ENCODE results near the gene BBOX1. TPM values are rescaled to one million over a fixed set of nuclear protein-coding genes. Genes with fewer than 3 reads are reported as not detected.

Gene BBOX1
- total and polyA plus RNA-seq, 12 donors: 0.25 TPM; not detected in 11

DNA sequence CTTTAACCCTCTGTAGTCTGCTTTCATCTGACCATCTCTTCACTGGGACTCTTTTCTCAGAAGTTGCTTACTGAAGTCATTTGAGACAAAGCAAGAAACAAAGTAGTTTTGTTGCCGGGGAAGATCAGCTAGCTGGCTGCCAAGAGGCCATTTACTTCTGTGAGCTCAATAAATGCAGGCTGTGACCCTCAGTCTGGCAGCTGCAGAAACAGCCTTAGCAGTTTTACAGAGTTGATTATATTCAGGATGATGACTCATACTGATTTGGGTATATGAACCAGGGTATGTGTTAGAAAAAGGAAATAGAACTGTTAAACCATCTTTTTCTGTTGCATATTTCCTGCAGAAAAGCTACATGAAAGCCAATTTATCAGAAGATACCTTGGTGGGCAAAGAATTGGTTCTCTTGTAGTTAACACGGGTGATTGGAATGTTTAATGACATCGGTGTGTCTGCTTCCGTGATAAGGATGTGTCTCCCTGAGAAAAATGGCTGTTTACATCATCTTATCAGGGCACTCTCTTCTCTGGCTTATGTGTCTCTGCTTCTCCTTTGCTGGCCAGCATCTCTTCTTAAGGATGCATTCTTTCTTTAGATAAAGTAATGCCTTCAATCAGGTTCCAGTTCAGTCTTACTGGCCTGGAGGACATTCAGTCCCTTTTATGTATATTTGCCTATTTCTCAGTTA, 28.2 kb upstream of the BBOX1 start:
- Histone ChIP-seq H3K36me3 (no peaks in the 10 kb centered on the region), H3K27ac (peak overlapping the region in 4 of 10 donors; percentile 23 to 58 (median 42)), H3K4me1 (peaks cover 0 to 9% (median 0%) of the 10 kb centered on the region in 9 donors), H3K9me3 (peaks cover 0 to 5% (median 0%) of the 10 kb centered on the region in 11 donors), H3K27me3 (no peaks in the 10 kb centered on the region), H3K4me3 (no peak overlapping the region)
- no peak for DNase-seq
- TF ChIP-seq, protein P1, sequence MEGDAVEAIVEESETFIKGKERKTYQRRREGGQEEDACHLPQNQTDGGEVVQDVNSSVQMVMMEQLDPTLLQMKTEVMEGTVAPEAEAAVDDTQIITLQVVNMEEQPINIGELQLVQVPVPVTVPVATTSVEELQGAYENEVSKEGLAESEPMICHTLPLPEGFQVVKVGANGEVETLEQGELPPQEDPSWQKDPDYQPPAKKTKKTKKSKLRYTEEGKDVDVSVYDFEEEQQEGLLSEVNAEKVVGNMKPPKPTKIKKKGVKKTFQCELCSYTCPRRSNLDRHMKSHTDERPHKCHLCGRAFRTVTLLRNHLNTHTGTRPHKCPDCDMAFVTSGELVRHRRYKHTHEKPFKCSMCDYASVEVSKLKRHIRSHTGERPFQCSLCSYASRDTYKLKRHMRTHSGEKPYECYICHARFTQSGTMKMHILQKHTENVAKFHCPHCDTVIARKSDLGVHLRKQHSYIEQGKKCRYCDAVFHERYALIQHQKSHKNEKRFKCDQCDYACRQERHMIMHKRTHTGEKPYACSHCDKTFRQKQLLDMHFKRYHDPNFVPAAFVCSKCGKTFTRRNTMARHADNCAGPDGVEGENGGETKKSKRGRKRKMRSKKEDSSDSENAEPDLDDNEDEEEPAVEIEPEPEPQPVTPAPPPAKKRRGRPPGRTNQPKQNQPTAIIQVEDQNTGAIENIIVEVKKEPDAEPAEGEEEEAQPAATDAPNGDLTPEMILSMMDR (IDR thresholded peaks at IDR 0.05): no peak
- intact Hi-C loops (cut with DNase I): no loop called here
- WGBS, 2 donors: 22 to 37% methylated on average over 4 of the region's 4 CpGs
- ATAC-seq: peak in 3 of 8 donors; percentile 34 to 58 (median 46)

DNA sequence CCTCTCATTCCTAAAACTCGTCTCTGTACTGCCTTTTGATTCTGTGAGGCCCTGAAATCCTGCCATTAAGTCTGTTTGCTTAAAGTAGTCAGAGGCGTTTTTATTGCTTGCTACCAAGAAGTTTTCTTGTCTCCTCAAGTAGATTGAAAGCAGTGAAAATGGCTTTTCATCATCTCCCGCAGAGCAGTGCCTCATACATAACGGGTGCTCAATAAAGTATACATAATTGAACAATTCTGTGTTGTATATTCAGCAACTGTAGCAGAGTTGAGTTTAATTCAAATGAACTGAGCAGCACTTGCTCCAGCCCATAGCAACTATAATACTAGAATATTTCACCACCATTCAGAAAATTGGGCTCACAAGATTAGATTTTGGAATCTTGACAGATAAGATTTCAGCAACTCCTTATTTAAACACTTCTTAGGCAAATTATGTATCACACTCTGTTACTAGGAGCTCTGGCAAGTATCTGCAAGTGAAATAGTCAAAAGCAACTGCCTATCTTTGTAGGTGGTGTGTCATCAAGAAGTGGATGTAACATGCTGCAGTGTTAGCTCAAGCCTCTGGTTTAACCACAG, 26.7 kb upstream of the BBOX1 start:
- DNase-seq (no peak), ATAC-seq (no peak)
- Histone ChIP-seq H3K4me3 (no peak overlapping the region), H3K9me3 (peaks cover 0 to 5% (median 0%) of the 10 kb centered on the region in 11 donors), H3K4me1 (peaks cover 0 to 9% (median 0%) of the 10 kb centered on the region in 9 donors), H3K27ac (peak overlapping the region in 1 of 10 donors; percentile 45), H3K36me3 (no peaks in the 10 kb centered on the region), H3K27me3 (no peaks in the 10 kb centered on the region)
- intact Hi-C loops (cut with DNase I): no loop called here
- TF ChIP-seq, protein P1 (IDR thresholded peaks at IDR 0.05): no peak
- 64 to 76% methylated on average over 4 of the region's 4 CpGs for WGBS, 2 donors

DNA sequence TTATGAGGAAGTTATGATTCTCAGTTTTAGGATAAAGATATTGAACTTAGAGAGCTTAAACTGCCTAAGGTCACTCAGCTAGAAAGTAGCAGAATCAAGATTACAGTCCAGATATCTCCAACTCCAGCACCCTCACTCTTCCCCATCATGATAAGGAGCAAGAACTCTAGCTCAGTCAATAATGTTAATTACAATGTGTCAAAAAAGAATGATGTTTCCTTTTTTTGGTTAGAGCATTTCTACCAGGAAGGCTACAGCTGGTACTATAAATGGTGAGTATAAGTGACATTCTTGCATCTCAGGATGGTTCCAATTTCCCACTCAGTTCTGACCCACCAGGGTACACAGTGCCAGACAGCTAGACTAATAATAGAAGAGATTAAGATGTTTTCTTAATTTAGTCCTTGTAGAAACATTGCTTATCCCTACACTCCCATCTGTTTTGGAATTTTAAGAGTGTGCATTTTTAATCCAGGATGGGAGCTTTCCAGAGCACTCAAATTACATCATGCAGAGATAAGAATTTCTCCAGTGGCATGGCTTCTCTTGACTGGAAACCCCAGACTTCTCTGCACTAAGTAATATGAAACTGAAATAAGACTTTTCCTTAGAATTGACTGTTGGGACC, 21.6 kb upstream of the BBOX1 start:
- intact Hi-C loops (cut with DNase I): no loop called here

DNA sequence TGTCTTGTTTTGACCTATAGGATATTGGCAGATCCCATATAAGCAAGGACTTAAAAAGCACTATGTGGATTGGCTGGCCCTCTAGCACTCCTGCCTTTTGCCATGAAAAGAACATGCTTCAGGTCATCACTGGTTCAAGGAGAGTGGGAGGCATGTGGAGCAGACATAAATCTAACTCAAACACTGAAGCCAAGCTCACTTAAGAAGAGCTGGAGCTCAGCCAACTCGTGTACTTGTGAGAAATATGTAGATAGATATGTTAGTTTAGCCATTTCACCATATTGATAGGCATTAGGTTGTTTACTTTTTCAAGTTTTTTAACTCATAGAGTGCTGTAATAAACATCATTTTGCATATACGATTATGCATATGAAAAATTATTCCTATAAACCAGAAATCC, 19.9 kb upstream of the BBOX1 start:
- Histone ChIP-seq H3K27ac (no peak overlapping the region), H3K36me3 (no peaks in the 10 kb centered on the region), H3K27me3 (no peaks in the 10 kb centered on the region), H3K9me3 (no peaks in the 10 kb centered on the region), H3K4me3 (no peak overlapping the region), H3K4me1 (no peaks in the 10 kb centered on the region)
- intact Hi-C loops (cut with DNase I): no loop called here
- no peak for ATAC-seq
- no peak for DNase-seq
- WGBS, 2 donors: 54 to 64% methylated on average over 2 of the region's 2 CpGs
- TF ChIP-seq, protein P1 (IDR thresholded peaks at IDR 0.05): no peak

More for the DNA sequence above, 21.6 kb upstream of the BBOX1 start:
- Histone ChIP-seq H3K27ac (no peak overlapping the region), H3K36me3 (no peaks in the 10 kb centered on the region), H3K27me3 (no peaks in the 10 kb centered on the region), H3K4me3 (no peak overlapping the region), H3K4me1 (no peaks in the 10 kb centered on the region), H3K9me3 (no peaks in the 10 kb centered on the region)
- TF ChIP-seq, protein P1 (IDR thresholded peaks at IDR 0.05): no peak
- ATAC-seq (peak in 7 of 8 donors; percentile 15 to 74 (median 43)), DNase-seq (no peak)
